Esophagus squamous epithelium (tissue), 5 donors: ENCODE results near the gene PRSS57. TPM values are rescaled to one million over a fixed set of nuclear protein-coding genes. Genes with fewer than 3 reads are reported as not detected.

Source experiments
- DNase-seq: peaks from one replicate; lab custom pipeline; 2025; lab: John Stamatoyannopoulos, UW
- H3K27ac ChIP-seq, 4 donors: fragments of 200-600 bp; sonication (generic); one replicate each; pipeline ENCODE4 v1.5.1; 2016 to 2019; ENCODE audit warnings: mild to moderate bottlenecking in 1 of 4
- H3K27me3 ChIP-seq, 4 donors: fragments of 200-600 bp; sonication (generic); 1 replicate in 3 of 4; 2 replicates in 1 of 4; pipeline versions ENCODE4 v1.5.1 to v1.6.0; 2017 to 2021; ENCODE audit warnings: antibody characterized with exemption in 1 of 4
- H3K36me3 ChIP-seq, 3 donors: fragments of 200-600 bp; sonication (generic); one replicate each; pipeline ENCODE4 v1.5.1; 2016 to 2019
- H3K4me1 ChIP-seq, 3 donors: fragments of 200-600 bp; sonication (generic); one replicate each; pipeline ENCODE4 v1.5.1; 2017 to 2019
- H3K4me3 ChIP-seq, 4 donors: fragments of 200-600 bp; sonication (generic); 1 replicate in 3 of 4; 2 replicates in 1 of 4; pipeline ENCODE4 v1.5.1; 2016 to 2019; ENCODE audit warnings: mild to moderate bottlenecking in 2 of 4, moderate library complexity in 1 of 4
- H3K9me3 ChIP-seq, 3 donors: fragments of 200-600 bp; sonication (generic); one replicate each; pipeline ENCODE4 v1.5.1; 2016 to 2019
- POLR2A ChIP-seq, 4 donors: fragments of 450-650 bp; IDR thresholded peaks; one replicate each; pipeline ENCODE4 v1.6.1; 2017; ENCODE audit warnings: antibody characterized with exemption in 4 of 4, mild to moderate bottlenecking in 4 of 4, moderate library complexity in 3 of 4
- WGBS, 2 donors: methylation state at CpG; one replicate each; pipeline ENCODE4 v1.1.5; 2018; 5-methylcytosine and 5-hydroxymethylcytosine counted together
- intact Hi-C: fragments of 100-400 bp; cut with DNase I; formaldehyde crosslinking; loops from one replicate; pipeline ENCODE4 v1.15.0; 2022
- total RNA-seq, 4 donors: library from RNA; depleted of rRNA; stranded (reverse); fragments of >200 nt; gene quantifications; one replicate each; pipeline ENCODE4 v1.1.0, GENCODE V29; 2016
- TF ChIP-seq, protein P1 (sequence below), 6 experiments: fragments of 450-650 bp in 4 of 6; fragments of 200-600 bp in 2 of 6; sonication (generic) in 2 of 6; IDR thresholded peaks; one replicate each; pipeline ENCODE4 v1.5.1; 2016 to 2019; ENCODE audit warnings: antibody characterized with exemption in 6 of 6, mild to moderate bottlenecking in 4 of 6, moderate library complexity in 4 of 6
- donor health status: DM: yes; HTN: yes; CAD: no.

Gene PRSS57
- total RNA-seq, 4 donors from 2014 or later = not detected

DNA sequence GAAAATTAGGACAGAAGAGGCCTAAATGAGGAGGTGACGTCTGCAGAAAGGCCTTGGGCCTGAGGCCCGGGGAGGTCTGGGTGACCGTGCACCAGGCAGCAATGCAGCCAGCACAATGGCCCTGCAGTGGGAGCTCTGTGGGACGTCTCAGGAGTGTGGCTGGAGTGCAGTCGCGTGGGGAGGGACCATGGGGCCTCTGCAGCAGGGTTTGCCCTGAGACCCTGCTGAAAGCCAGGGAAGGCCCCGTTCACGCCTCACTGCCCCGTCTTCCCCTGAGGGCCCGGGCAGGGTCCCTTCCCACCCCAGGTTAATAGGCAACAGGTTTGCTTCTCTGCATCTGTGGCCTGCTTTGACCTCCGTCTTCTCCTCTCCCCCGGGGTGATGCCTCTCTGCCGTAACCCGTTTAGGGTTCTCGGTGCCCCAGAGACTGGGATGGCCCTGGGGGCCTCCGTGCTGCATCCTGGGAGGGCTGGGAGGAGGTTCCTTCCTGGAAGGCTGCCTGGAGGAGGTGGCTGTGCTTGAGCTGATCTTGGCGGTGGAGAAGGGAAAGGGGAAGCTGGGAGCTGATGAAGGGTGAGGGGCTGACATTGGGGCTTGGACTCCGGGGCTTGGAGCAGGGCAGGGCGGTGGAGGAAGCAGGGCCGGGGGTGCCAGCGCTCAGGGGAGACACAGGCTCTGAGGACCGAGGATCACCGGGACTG is 23.1 kb upstream of the PRSS57 start:
- H3K27ac ChIP-seq = peak overlapping the region; percentile 14 to 87 (median 70)
- peak overlapping the region in 2 of 4 donors; percentile 18 to 43 for H3K4me3 ChIP-seq
- peaks cover 12 to 35% (median 15%) of the 10 kb centered on the region in 3 donors for H3K4me1 ChIP-seq
- H3K36me3 ChIP-seq = no peaks in the 10 kb centered on the region
- intact Hi-C loops = no loop called here
- H3K9me3 ChIP-seq = peaks cover 0 to 9% (median 0%) of the 10 kb centered on the region in 3 donors
- DNase-seq = no peak
- WGBS, 2 donors = 66 to 82% methylated on average over 8 to 12 of the region's 23 CpGs
- H3K27me3 ChIP-seq = peaks cover 0 to 30% (median 1%) of the 10 kb centered on the region in 4 donors
- TF ChIP-seq POLR2A (IDR thresholded peaks at IDR 0.05) = no peak
- TF ChIP-seq, protein P1, sequence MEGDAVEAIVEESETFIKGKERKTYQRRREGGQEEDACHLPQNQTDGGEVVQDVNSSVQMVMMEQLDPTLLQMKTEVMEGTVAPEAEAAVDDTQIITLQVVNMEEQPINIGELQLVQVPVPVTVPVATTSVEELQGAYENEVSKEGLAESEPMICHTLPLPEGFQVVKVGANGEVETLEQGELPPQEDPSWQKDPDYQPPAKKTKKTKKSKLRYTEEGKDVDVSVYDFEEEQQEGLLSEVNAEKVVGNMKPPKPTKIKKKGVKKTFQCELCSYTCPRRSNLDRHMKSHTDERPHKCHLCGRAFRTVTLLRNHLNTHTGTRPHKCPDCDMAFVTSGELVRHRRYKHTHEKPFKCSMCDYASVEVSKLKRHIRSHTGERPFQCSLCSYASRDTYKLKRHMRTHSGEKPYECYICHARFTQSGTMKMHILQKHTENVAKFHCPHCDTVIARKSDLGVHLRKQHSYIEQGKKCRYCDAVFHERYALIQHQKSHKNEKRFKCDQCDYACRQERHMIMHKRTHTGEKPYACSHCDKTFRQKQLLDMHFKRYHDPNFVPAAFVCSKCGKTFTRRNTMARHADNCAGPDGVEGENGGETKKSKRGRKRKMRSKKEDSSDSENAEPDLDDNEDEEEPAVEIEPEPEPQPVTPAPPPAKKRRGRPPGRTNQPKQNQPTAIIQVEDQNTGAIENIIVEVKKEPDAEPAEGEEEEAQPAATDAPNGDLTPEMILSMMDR (IDR thresholded peaks at IDR 0.05) = no peak

DNA sequence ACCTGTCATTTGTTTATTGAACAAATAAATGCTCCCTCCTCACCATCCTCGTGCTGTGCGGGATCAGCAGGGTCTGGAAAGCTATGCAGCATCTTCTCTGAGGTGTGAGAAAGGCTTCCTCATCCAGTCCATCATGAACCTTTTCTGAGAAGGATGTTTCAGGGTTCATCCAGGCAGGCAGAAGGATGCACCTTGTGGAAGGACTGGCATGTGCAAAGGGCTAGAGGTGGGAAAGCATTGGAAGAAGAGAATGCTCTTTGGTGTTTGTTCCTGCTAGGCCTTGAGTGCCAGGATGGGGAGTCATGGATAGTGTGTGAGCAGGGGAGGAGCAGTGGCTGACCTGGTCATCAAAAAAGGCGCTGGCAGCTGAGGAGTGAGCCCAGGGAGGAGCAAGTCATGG is 20.1 kb upstream of the PRSS57 start:
- Histone ChIP-seq H3K9me3 (peaks cover 0 to 9% (median 0%) of the 10 kb centered on the region in 3 donors), H3K27me3 (peaks cover 0 to 27% (median 1%) of the 10 kb centered on the region in 4 donors), H3K27ac (no peak overlapping the region), H3K36me3 (no peaks in the 10 kb centered on the region), H3K4me1 (peaks cover 11 to 29% (median 14%) of the 10 kb centered on the region in 3 donors), H3K4me3 (no peak overlapping the region)
- intact Hi-C loops = no loop called here
- DNase-seq = no peak
- TF ChIP-seq POLR2A (IDR thresholded peaks at IDR 0.05) = no peak
- TF ChIP-seq, protein P1 (IDR thresholded peaks at IDR 0.05) = no peak
- 83 to 94% methylated on average over 3 of the region's 3 CpGs for WGBS, 2 donors

GRCh38 chr19:711254-711653 is 16.0 kb upstream of the PRSS57 start:
- TF ChIP-seq, protein P1 (IDR thresholded peaks at IDR 0.05) = no peak
- TF ChIP-seq POLR2A (IDR thresholded peaks at IDR 0.05) = no peak
- H3K27me3 ChIP-seq = peaks cover 0 to 33% (median 0%) of the 10 kb centered on the region in 4 donors

DNA sequence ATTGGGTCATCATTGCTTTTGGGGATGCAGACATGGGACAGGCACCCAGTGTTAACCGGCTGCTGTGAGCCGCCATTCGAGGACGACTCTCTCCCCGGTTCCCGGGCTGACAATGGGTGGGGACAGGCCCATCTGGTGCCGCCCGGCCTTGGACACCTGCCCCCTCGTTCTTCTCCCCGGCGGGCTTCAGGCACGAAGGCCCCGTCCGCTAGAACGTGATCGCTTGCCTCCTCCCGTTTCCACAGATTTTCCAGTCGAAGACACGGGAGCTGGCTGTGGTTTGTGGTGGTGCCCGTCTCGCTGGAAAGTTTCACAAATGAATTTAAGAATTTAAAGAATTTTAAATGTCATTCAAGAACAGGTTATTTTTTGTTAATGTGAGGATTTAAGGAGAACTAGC is 15.5 kb upstream of the PRSS57 start:
- Histone ChIP-seq H3K27ac (peak overlapping the region; percentile 57 to 92 (median 82)), H3K4me1 (peaks cover 16 to 40% (median 20%) of the 10 kb centered on the region in 3 donors), H3K36me3 (no peaks in the 10 kb centered on the region), H3K27me3 (peaks cover 0 to 33% (median 0%) of the 10 kb centered on the region in 4 donors), H3K9me3 (peaks cover 0 to 9% (median 0%) of the 10 kb centered on the region in 3 donors), H3K4me3 (peak overlapping the region in 3 of 4 donors; percentile 52 to 89 (median 71))
- intact Hi-C loops = no loop called here
- no peak for DNase-seq
- TF ChIP-seq, protein P1 (IDR thresholded peaks at IDR 0.05) = no peak
- TF ChIP-seq POLR2A (IDR thresholded peaks at IDR 0.05) = no peak
- 55 to 60% methylated on average over 1 to 5 of the region's 21 CpGs for WGBS, 2 donors

More at GRCh38 chr19:711254-711653, 16.0 kb upstream of the PRSS57 start:
- H3K9me3 ChIP-seq = peaks cover 0 to 9% (median 0%) of the 10 kb centered on the region in 3 donors
- H3K4me3 ChIP-seq = no peak overlapping the region
- no peak for DNase-seq
- 69 to 70% methylated on average over 5 to 8 of the region's 8 CpGs for WGBS, 2 donors
- intact Hi-C loops = no loop called here
- no peaks in the 10 kb centered on the region for H3K36me3 ChIP-seq
- H3K27ac ChIP-seq = peak overlapping the region in 3 of 4 donors; percentile 37 to 85 (median 80)
- peaks cover 16 to 40% (median 20%) of the 10 kb centered on the region in 3 donors for H3K4me1 ChIP-seq

DNA sequence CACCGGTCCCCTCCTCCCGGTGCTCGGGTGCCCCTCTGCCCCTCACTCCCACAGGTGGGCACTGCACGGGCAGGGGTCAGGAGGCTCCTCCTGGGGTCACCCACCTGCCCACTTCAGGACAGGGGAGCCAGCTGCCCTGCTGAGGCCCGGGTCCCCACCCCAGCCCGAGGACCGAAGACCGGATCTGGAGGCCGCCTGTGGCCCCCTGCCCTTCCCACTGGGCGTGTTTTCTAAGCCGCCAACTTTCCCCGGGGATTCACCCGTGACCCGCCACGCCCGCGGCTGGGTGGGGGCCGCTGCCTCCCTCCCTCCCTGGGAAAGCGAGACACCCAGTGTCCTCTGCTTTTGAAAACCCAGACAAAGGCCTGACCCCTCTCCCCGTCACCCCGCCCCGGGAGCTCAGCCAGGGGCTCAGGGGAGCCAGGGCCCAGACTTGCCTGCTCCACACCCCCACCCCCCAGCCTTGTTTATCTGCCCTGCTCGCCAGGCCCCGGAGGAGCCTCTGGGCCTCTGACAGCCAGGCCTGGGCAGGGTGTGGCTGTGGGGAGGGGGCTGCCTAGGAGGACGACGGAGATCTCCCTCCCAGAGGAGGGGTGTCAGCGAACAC is 14.8 kb upstream of the PRSS57 start:
- Histone ChIP-seq H3K9me3 (peaks cover 0 to 2% (median 0%) of the 10 kb centered on the region in 3 donors), H3K27me3 (peaks cover 0 to 33% (median 0%) of the 10 kb centered on the region in 4 donors), H3K27ac (peak overlapping the region; percentile 57 to 92 (median 82)), H3K36me3 (no peaks in the 10 kb centered on the region), H3K4me3 (peak overlapping the region; percentile 43 to 89 (median 62)), H3K4me1 (peaks cover 16 to 40% (median 20%) of the 10 kb centered on the region in 3 donors)
- WGBS, 2 donors = 0% methylated on average over 6 of the region's 27 CpGs; no CpG with 5 or more reads in 1 of the 2 donors
- intact Hi-C loops = no loop called here
- TF ChIP-seq, protein P1 (IDR thresholded peaks at IDR 0.05) = no peak
- TF ChIP-seq POLR2A (IDR thresholded peaks at IDR 0.05) = peak in 1 of 4 donors; percentile 11
- no peak for DNase-seq
